Aorta (tissue), 5 donors: ENCODE measurements around the gene PTMA. TPM values are rescaled to one million over a fixed set of nuclear protein-coding genes. Genes with fewer than 3 reads are reported as not detected.

Experiments used
- ATAC-seq: fragments of 200-7000 bp; cut with Tn5 transposase; one replicate; pipeline ENCODE4 v1.9.1; 2022; ENCODE audit warnings: moderate library complexity; ENCODE audit not compliant: low FRiP score
- DNase-seq, 2 donors: peaks; one replicate each; pipeline ENCODE4 v3.0.0-alpha.2; 2020
- H3K27ac ChIP-seq, 2 donors: one replicate each; pipeline ENCODE4 v1.5.1; 2013; ENCODE audit warnings: low read length in 2 of 2, mild to moderate bottlenecking in 2 of 2, moderate library complexity in 2 of 2, control low read depth in 1 of 2, inconsistent platforms in 1 of 2, low read depth in 1 of 2
- H3K27me3 ChIP-seq, 2 donors: one replicate each; pipeline ENCODE4 v1.6.1; 2013; ENCODE audit warnings: control low read depth in 1 of 2, low read length in 1 of 2, mild to moderate bottlenecking in 1 of 2, moderate library complexity in 1 of 2; ENCODE audit not compliant: insufficient read depth in 2 of 2, control insufficient read depth in 1 of 2
- H3K36me3 ChIP-seq, 2 donors: one replicate each; pipeline ENCODE4 v1.6.1; 2013; ENCODE audit warnings: control low read depth in 1 of 2, low read length in 1 of 2, mild to moderate bottlenecking in 1 of 2; ENCODE audit not compliant: insufficient read depth in 2 of 2, control insufficient read depth in 1 of 2
- H3K4me1 ChIP-seq, 2 donors: one replicate each; pipeline ENCODE4 v1.6.1; 2013; ENCODE audit warnings: low read length in 2 of 2, control low read depth in 1 of 2, mild to moderate bottlenecking in 1 of 2, moderate library complexity in 1 of 2; ENCODE audit not compliant: insufficient read depth in 2 of 2, control insufficient read depth in 1 of 2
- H3K4me3 ChIP-seq, 2 donors: one replicate each; pipeline ENCODE4 v1.5.1; 2013; ENCODE audit warnings: low read length in 2 of 2, control low read depth in 1 of 2, mild to moderate bottlenecking in 1 of 2
- H3K9me3 ChIP-seq: one replicate; pipeline ENCODE4 v1.6.1; 2013; ENCODE audit warnings: mild to moderate bottlenecking, low read length; ENCODE audit not compliant: control insufficient read depth
- WGBS, 2 donors: extraction: QIAGEN DNeasy Blood & Tissue Kit; methylation state at CpG; one replicate each; pipeline ENCODE4 v1.1.7; 2013; 5-methylcytosine and 5-hydroxymethylcytosine counted together
- intact Hi-C, 2 donors: fragments of 100-400 bp; cut with DNase I; formaldehyde crosslinking; loops; one replicate each; pipeline versions ENCODE4 v1.14.2 to v1.15.0; 2022
- polyA plus RNA-seq, 2 donors: library from polyadenylated mRNA; stranded (reverse); fragments of 200-250 nt; gene quantifications; one replicate each; pipeline ENCODE4 v1.2.3, GENCODE V29; 2013
- total RNA-seq, 2 donors: library from RNA; stranded (reverse); fragmentation: NEBNext Ultra II Directional; extraction: Animal tissue kit (Norgen Biotek cat#: 25700); gene quantifications; one replicate each; pipeline ENCODE4 v1.2.1, GENCODE V29; 2021
- donor health status: healthy with polysubstance abuse.
- donor health status: Bipolar disorder and iron deficiency.
- donor health status: DM: no; HTN: no; CAD: no.
- donor health status: DM: no; HTN: no; CAD: no.
- donor health status: DM: yes; HTN: yes; CAD: no.

Gene PTMA
- total and polyA plus RNA-seq, 4 donors, result 792 to 2,243 (median 1,069) TPM

DNA sequence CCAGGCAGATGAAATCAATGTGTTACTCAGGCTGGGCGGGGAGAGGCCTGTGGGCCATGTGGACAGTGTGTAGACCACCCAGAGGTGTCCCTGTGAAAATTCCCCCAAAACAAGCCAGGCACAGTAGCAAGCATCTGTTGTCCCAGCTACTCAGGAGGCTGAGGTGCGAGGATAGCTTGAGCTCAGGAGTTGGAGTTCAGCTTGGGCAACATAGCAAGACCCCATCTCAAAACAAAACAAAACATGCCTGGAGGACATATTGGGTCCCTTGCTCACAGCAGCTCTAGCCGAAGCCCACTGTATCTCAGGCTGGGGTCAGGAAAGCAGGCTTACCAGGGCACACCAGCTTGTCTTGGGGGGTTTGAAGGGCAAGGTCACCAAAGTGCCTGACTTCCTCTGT lies 4.3 kb upstream of the PTMA start:
- Histone ChIP-seq H3K27ac (no peak overlapping the region), H3K36me3 (no peaks in the 10 kb centered on the region), H3K4me1 (no peaks in the 10 kb centered on the region), H3K9me3 (no peaks in the 10 kb centered on the region), H3K27me3 (no peaks in the 10 kb centered on the region), H3K4me3 (no peak overlapping the region)
- no peak for DNase-seq
- no peak for ATAC-seq
- intact Hi-C loops, result no loop called here
- WGBS, 2 donors, result 93 to 95% methylated on average over 3 of the region's 3 CpGs

GRCh38 chr2:231706731-231707624 lies 1.3 kb upstream of the PTMA start:
- peak overlapping the region; percentile 88 to 95 for H3K27ac ChIP-seq
- intact Hi-C loops, result loop anchor here (2.0 to 5.0 kb wide), 4 partner anchors 40 to 65 kb away; no protein-coding TSS in a partner anchor
- peak; percentile 83 for ATAC-seq
- H3K9me3 ChIP-seq, result no peaks in the 10 kb centered on the region
- H3K27me3 ChIP-seq, result no peaks in the 10 kb centered on the region
- WGBS, 2 donors, result 0 to 1% methylated on average over 66 of the region's 66 CpGs
- peak; percentile 98 to 99 for DNase-seq
- peaks cover 0 to 1% of the 10 kb centered on the region in 2 donors for H3K36me3 ChIP-seq
- H3K4me1 ChIP-seq, result no peaks in the 10 kb centered on the region
- H3K4me3 ChIP-seq, result peak overlapping the region; percentile 8 to 45

DNA sequence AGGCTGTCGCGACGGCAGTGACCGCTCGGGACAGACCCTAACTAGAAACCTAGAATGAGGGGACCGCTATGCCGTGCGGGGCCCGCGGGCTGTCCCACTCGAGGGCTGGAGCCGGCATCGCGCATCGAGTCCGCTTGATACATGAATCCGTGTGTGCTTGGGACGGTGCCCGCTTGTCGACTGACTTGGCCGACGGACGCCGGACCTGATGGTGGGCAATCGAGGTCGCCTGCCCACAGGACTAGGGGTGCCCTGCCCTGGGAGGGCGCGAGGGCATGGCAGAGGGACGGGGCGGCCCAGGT lies 749 bp upstream of the PTMA start:
- intact Hi-C loops, result loop anchor here (2.0 to 5.0 kb wide), 4 partner anchors 41 to 65 kb away; no protein-coding TSS in a partner anchor
- peak overlapping the region; percentile 81 to 95 for H3K27ac ChIP-seq
- no peaks in the 10 kb centered on the region for H3K27me3 ChIP-seq
- 0 to 2% methylated on average over 30 of the region's 30 CpGs for WGBS, 2 donors
- H3K9me3 ChIP-seq, result no peaks in the 10 kb centered on the region
- DNase-seq, result no peak
- no peaks in the 10 kb centered on the region for H3K4me1 ChIP-seq
- H3K4me3 ChIP-seq, result peak overlapping the region in 1 of 2 donors; percentile 32
- peaks cover 0 to 3% of the 10 kb centered on the region in 2 donors for H3K36me3 ChIP-seq
- ATAC-seq, result peak; percentile 0

DNA sequence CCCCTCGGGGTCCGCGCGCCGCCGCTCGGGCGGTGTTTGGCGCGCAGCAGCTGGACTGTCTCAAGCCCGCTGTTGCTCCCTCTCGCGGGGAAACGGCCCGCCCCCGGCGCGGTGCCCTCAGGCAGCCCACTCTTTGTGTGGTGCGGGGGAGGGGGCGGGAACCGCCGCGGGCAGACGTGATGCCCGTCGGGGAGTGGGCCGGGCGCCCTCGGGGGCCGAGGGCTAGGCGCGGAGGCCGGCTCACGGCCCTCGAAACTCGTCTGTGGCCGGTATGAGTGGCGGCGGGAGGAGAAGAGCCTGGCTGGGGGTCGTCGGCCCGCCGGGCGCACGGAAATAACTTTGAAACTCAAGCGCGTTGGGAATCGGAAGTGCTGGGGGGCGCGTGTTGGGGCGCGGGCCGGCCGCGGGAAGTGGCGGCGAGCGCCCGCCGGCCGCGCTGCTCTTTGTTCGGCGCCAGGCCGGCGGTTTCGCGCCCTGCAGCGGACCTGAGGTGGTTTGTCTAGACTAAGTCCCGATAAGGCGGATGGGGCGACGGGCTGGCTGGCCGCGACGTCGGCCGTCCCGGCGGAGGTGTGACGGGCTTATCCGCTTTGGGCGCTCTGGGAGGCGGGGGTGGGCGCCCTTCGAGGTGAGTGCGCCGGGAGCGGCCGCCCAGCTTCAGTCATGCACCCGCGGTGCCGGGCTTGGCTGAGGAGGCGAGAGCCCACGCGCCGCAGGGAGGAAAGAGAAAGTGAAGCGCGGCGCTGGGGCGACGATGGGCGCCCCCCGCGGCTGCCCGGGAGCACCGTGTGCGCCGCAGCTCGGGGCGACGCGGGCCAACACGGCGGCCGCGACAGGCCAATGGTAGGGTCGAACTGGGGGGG lies 679 bp downstream of the PTMA start:
- no peaks in the 10 kb centered on the region for H3K27me3 ChIP-seq
- H3K4me3 ChIP-seq, result peak overlapping the region; percentile 50 to 79
- intact Hi-C loops, result loop anchor here (1.0 to 5.0 kb wide), 5 partner anchors 47 to 96 kb away; no protein-coding TSS in a partner anchor
- 0 to 1% methylated on average over 95 to 118 of the region's 118 CpGs for WGBS, 2 donors
- no peaks in the 10 kb centered on the region for H3K9me3 ChIP-seq
- H3K4me1 ChIP-seq, result no peaks in the 10 kb centered on the region
- peak overlapping the region; percentile 63 to 90 for H3K27ac ChIP-seq
- ATAC-seq, result no peak
- peaks cover 0 to 3% of the 10 kb centered on the region in 2 donors for H3K36me3 ChIP-seq
- peak; percentile 81 to 87 for DNase-seq

- peak overlapping the region; percentile 63 to 90 for H3K27ac ChIP-seq
- no peaks in the 10 kb centered on the region for H3K9me3 ChIP-seq
- no peaks in the 10 kb centered on the region for H3K27me3 ChIP-seq
- DNase-seq (peak; percentile 77 to 87), ATAC-seq (no peak)
- H3K4me3 ChIP-seq, result peak overlapping the region; percentile 50 to 79
- 0% methylated on average over 29 to 33 of the region's 33 CpGs for WGBS, 2 donors
- intact Hi-C loops, result loop anchor here (2.0 to 5.0 kb wide), 4 partner anchors 47 to 97 kb away; no protein-coding TSS in a partner anchor
- H3K4me1 ChIP-seq, result no peaks in the 10 kb centered on the region
- peaks cover 0 to 3% of the 10 kb centered on the region in 2 donors for H3K36me3 ChIP-seq
Measured at GRCh38 chr2:231709636-231709980, 1.3 kb downstream of the PTMA start.

DNA sequence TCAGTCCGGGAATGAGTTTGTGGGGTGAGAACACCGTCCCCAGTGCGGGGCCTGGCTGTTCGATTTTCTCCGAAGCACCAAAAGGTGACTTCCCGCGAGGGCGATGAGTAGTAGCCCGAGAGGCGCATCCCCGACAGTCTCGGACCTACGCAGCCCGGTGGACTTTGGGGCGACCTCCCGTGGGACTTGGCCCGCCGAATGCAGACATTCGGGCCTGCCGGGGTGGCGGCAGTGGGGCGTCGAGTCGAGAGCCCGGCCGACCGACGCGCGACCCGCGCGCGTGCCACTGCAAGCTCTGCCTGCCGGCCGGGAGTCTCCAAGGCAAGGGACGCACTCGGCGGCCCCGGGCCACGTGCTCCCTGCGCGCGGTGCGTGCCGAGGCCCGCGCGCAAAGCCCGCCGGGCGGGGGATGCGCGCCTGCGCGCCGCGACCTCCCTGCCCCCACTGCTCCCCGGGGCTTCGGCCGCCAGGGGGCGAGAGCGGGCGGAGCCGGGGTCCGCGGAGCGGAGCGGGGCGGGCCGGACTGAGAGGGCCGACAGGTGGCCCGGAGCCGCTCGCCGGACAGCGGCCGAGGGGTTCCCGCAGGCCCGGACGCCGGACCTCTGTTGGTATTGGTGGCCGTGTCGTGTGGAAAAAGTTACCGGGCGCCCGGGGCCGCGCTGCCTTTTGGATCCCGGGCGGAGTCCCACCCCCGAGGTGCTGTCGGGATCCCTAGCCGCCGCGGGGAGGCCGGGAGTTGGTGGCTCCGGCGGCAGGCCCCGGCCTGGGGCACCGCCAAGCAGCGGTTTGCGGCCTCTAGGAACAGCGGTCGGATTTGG lies 1.9 kb downstream of the PTMA start:
- Histone ChIP-seq H3K27me3 (no peaks in the 10 kb centered on the region), H3K4me1 (no peaks in the 10 kb centered on the region), H3K9me3 (no peaks in the 10 kb centered on the region), H3K36me3 (peaks cover 0 to 3% of the 10 kb centered on the region in 2 donors), H3K27ac (peak overlapping the region; percentile 63 to 90), H3K4me3 (peak overlapping the region; percentile 75 to 79)
- DNase-seq, result peak; percentile 87 to 94
- ATAC-seq, result peak; percentile 54
- intact Hi-C loops, result loop anchor here (2.0 to 5.0 kb wide), 4 partner anchors 48 to 97 kb away; no protein-coding TSS in a partner anchor
- 0 to 1% methylated on average over 90 to 105 of the region's 105 CpGs for WGBS, 2 donors

GRCh38 chr2:231710799-231711676 lies 2.7 kb downstream of the PTMA start:
- WGBS, 2 donors, result 2% methylated on average over 43 of the region's 43 CpGs
- no peak for ATAC-seq
- Histone ChIP-seq H3K27me3 (no peaks in the 10 kb centered on the region), H3K36me3 (peaks cover 0 to 3% of the 10 kb centered on the region in 2 donors), H3K4me3 (peak overlapping the region; percentile 75 to 77), H3K4me1 (no peaks in the 10 kb centered on the region), H3K27ac (peak overlapping the region in 1 of 2 donors; percentile 62), H3K9me3 (no peaks in the 10 kb centered on the region)
- intact Hi-C loops, result no loop called here
- DNase-seq, result peak; percentile 64 to 85
